GM21619 (cell line): ENCODE measurements around the gene RELCH.

ENCODE experiments used
- ATAC-seq: cut with Tn5 transposase; IDR thresholded peaks from one replicate; pipeline ENCODE4 v1.9.1; 2021; ENCODE audit not compliant: unreplicated experiment

The RELCH gene

GRCh38 chr18:62338446-62339105, 151.5 kb downstream of the RELCH start:
- ATAC-seq: no peak

GRCh38 chr18:62339106-62339988, 152.3 kb downstream of the RELCH start:
- no peak for ATAC-seq

- no peak for ATAC-seq
These were observed 153.9 kb downstream of the RELCH start for GRCh38 chr18:62340996-62341395.

DNA sequence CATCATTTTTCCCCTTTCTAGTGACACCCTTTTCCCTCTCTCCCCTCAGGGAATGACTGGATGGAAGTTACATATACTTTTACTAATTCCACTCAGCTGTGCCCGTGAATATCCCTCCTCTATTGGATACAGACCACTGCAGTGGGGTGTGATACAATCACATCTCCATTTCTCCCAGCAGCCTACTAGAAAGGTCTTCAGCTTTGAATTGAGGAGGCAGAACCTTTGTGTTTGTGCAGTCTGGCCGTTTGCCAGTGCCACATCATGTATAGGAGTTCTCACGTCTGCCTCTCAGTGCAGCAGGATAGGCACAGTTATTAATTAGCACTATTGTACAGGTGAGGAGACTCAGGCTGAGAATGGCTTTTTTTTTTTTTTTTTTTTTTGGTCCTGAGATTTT, 154.4 kb downstream of the RELCH start:
- ATAC-seq: no peak

DNA sequence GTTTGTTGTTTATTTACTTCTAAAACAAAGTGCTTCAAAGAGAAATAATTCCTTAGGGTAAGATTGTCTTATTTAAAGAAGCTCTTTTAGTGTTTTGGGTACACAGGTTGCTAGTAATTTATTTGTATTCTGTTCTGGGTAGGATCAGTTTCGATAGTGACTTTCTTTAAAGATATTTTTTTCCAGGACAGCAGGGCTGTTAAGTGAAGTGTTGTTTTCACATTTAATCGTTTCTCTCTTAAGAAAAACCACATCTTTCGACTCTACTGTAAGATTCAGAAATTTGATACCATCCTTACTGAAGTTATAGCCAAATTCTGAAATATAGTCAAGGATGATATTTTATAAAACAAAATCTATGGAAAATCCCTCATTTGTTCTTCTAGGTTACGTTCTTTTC, 155.8 kb downstream of the RELCH start:
- no peak for ATAC-seq

DNA sequence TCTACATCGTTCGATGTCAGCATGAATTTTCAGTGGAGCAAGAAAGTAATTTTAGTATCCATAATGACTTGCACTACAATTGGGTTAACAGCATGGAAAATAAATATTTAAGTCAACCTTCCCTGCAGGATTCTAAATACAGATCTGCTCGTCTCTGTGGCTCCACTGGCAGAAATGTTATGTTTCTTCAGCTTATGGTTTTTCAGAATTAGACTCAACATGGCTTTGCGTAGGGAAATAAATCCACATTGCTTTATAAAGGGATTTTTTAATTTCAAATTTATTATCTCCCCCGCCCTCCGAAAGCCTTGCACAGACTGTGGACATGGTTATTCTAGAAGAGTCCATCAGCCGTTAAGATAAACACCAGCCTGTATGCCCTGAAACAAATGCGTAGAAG, 156.3 kb downstream of the RELCH start:
- no peak for ATAC-seq

DNA sequence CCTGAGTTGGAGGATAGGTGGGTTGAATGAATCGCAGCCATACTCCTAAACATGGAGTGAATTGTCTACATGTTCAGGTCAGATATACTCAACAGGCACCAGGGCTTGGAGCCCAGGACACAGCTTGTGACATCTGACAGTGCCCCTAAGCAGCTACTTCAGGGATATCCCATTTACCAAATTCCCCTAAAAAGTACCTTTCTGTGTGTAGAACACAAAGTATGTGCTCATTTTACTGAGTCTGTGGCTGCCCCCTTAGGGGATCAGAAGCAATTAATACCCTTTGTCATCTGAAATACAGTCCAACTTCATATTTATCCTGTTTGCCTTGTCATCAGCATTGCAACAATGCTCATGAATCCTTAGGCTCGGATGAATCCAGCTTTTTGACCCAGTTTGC, 158.9 kb downstream of the RELCH start:
- ATAC-seq: no peak

GRCh38 chr18:62346333-62347088, 159.5 kb downstream of the RELCH start:
- ATAC-seq: no peak

DNA sequence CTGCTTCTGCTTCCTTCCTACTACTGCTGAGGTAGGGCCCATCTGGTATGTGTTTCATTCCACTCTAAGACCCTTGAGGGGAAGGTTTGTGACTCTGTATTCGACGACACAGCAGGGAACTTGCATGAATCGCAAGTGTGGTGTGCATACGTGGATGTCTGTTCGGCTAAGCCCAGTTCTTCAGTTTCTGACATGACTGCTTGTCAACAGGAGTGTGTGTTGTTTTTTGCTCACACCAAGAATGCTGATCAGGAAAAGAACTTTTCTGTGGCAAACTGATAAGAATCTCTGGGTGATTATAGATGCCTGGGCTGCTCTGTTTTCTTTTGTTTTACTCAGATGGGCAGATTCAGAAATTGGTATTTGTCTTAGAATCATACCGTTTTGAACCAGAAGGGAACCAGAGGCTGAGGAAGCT, 160.0 kb downstream of the RELCH start:
- no peak for ATAC-seq

DNA sequence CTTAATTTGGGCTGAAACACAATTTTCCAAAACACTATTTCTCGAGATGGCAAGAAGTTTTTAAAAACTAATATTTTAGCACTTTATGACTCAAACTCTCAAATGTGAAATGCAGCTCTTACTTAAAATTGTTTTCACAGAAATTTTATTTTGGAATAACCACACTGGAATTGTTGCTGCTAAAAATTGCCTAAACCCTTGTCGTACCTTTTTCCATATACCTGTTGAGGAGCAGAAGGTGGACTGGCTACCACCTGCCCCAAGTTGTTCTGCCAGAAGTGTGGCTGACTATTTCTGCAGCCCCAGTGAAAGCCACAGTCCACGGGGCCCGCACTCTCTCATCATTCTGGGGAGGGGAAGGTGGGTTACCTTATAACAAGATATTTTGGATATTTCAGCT, 161.4 kb downstream of the RELCH start:
- no peak for ATAC-seq

- ATAC-seq: no peak
These were observed 166.1 kb downstream of the RELCH start for GRCh38 chr18:62353170-62353569.

- no peak for ATAC-seq
These were observed 167.1 kb downstream of the RELCH start for GRCh38 chr18:62354151-62354550.

- no peak for ATAC-seq
These were observed 170.1 kb downstream of the RELCH start for GRCh38 chr18:62357079-62357719.
